Effector memory CD8-positive, alpha-beta T cell (primary cell): ENCODE measurements around the gene HECW1.

Experiments
- ATAC-seq: fragments of 150-1000 bp; cut with Tn5 transposase; replicated peaks from 2 replicates; pipeline ENCODE4 v1.10.0; 2021; ENCODE audit warnings: mild to moderate bottlenecking, moderate library complexity
- DNase-seq, 3 experiments: peaks; one replicate each; pipeline ENCODE4 v3.0.0; 2021
- H3K27ac Mint-ChIP-seq, 2 donors: one replicate each; pipeline ENCODE4 v1.8.0; 2022; ENCODE audit warnings: mild to moderate bottlenecking in 2 of 2, mixed read lengths in 2 of 2, moderate library complexity in 2 of 2
- H3K27me3 Mint-ChIP-seq, 2 donors: one replicate each; pipeline ENCODE4 v1.8.0; 2022; ENCODE audit warnings: mixed read lengths in 2 of 2
- H3K36me3 Mint-ChIP-seq: one replicate; pipeline ENCODE4 v1.8.0; 2022; ENCODE audit warnings: mild to moderate bottlenecking, moderate library complexity, mixed read lengths; ENCODE audit not compliant: insufficient read depth
- H3K4me1 Mint-ChIP-seq, 2 donors: one replicate each; pipeline ENCODE4 v1.8.0; 2022; ENCODE audit warnings: low read depth in 2 of 2, mixed read lengths in 2 of 2
- H3K4me3 Mint-ChIP-seq, 2 donors: one replicate each; pipeline ENCODE4 v1.8.0; 2022; ENCODE audit warnings: mild to moderate bottlenecking in 2 of 2, mixed read lengths in 2 of 2, moderate library complexity in 2 of 2
- H3K9me3 Mint-ChIP-seq, 2 donors: one replicate each; pipeline ENCODE4 v1.8.0; 2022; ENCODE audit warnings: mixed read lengths in 2 of 2

The HECW1 gene

DNA sequence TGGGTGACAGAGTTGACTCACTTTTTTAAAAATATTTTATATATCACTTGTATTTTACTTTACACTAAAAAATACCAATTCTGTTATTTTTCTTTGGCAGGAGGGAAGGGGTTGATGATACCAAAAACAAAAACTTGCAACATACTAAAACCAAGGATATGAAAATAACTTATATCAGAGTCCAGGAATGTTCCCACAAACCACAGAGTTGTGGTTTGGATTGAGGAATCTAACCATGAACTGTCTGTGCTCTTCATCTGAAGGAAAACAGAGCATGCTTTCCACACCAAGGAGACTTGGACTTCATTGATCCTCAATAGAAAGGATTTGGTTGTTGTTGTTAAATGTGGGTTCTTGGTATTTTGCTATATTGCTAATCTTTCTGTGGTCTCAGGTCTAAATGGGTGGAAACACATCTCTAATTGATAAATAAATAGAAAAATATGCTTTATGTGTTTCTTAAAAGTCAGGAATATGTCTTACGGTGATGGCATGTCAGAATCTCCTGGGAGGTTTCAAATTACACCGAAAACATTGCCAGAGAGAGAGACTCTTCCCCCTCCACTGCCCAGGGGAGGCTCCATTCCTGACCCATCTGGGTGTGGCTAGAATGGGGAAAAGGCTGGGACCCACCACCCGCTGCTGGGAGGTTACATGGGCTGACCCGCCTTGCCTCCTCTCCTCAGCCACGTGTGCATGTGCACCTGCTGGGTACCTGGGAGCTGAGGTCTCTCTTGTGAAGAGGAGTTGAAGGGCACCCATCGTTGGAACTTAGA lies 423.6 kb downstream of the HECW1 start:
- no peak for DNase-seq
- H3K27ac Mint-ChIP-seq, result no peak overlapping the region
- H3K9me3 Mint-ChIP-seq, result no peaks in the 10 kb centered on the region
- ATAC-seq, result no peak
- H3K4me3 Mint-ChIP-seq, result no peak overlapping the region
- H3K36me3 Mint-ChIP-seq, result no peaks in the 10 kb centered on the region
- peaks cover 0 to 24% of the 10 kb centered on the region in 2 donors for H3K27me3 Mint-ChIP-seq
- H3K4me1 Mint-ChIP-seq, result peaks cover 0 to 2% of the 10 kb centered on the region in 2 donors

DNA sequence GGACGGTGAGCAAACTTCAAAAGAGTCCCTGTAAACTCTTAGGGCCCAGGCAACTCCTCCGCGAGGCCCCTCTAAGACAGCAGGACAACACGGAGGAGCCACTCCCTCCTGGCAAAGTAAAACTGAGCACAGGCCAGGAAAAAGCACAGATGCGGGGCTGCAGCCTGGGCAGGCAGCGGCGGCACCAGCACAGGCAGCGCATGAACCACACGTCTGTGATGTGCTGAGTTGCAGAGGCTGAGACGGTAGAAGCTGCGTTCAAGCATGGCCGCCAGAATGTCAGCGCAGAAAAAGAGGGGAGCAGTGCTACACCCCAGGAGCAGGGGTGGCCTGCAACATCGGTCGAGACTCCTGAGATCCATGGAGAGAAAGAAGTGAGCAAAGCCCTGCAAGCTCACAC lies 424.3 kb downstream of the HECW1 start:
- Mint-ChIP-seq H3K27me3 (peaks cover 1 to 30% of the 10 kb centered on the region in 2 donors), H3K4me3 (no peak overlapping the region), H3K9me3 (no peaks in the 10 kb centered on the region), H3K36me3 (no peaks in the 10 kb centered on the region), H3K27ac (no peak overlapping the region), H3K4me1 (peaks cover 0 to 2% of the 10 kb centered on the region in 2 donors)
- ATAC-seq (no peak), DNase-seq (no peak)

DNA sequence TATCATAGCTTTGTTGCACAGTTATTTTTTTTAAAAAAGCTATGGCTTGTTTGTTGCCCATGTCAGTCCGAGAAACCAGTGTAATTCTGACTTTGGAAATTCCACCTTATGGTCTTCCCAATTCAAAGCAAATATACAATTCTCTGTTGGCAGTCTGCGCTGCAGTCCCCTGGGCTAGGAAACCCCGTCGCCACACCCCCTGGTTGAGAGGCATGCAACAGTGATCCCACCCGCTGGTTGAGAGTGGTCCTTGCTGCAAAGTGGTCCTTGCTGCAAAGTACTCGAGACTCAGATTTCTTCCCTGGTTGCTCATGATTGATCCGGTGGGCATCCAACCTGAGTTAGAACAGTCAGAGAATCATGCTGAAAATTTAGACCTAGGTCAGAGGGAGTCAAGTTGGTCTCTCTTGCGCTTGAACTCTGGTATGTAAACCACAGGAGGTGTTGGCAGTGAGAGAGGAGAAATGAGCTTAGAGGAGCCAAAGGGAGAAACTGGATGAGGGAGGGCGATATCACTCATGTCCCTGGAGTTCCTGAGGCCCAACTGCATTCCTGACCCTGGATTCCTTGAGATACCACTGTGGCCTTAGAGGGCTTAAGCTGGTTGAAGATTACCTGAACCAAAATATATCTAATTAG lies 425.4 kb downstream of the HECW1 start:
- no peak for DNase-seq
- no peak for ATAC-seq
- H3K27me3 Mint-ChIP-seq, result peaks cover 12 to 32% of the 10 kb centered on the region in 2 donors

GRCh38 chr7:43538404-43538771 lies 425.9 kb downstream of the HECW1 start:
- H3K4me3 Mint-ChIP-seq, result no peak overlapping the region
- no peaks in the 10 kb centered on the region for H3K9me3 Mint-ChIP-seq
- no peaks in the 10 kb centered on the region for H3K36me3 Mint-ChIP-seq
- no peak overlapping the region for H3K27ac Mint-ChIP-seq
- no peak for ATAC-seq
- peaks cover 13 to 35% of the 10 kb centered on the region in 2 donors for H3K27me3 Mint-ChIP-seq
- peaks cover 0 to 2% of the 10 kb centered on the region in 2 donors for H3K4me1 Mint-ChIP-seq
- DNase-seq, result no peak

More for the DNA sequence above, 425.4 kb downstream of the HECW1 start:
- H3K9me3 Mint-ChIP-seq, result no peaks in the 10 kb centered on the region
- no peaks in the 10 kb centered on the region for H3K36me3 Mint-ChIP-seq
- no peak overlapping the region for H3K4me3 Mint-ChIP-seq
- no peak overlapping the region for H3K27ac Mint-ChIP-seq
- peaks cover 0 to 2% of the 10 kb centered on the region in 2 donors for H3K4me1 Mint-ChIP-seq

- Mint-ChIP-seq H3K27ac (no peak overlapping the region), H3K9me3 (no peaks in the 10 kb centered on the region), H3K4me3 (no peak overlapping the region), H3K4me1 (no peaks in the 10 kb centered on the region), H3K36me3 (no peaks in the 10 kb centered on the region), H3K27me3 (peaks cover 13 to 41% of the 10 kb centered on the region in 2 donors)
- DNase-seq, result no peak
- ATAC-seq, result no peak
Measured at GRCh38 chr7:43540471-43540870, 428.0 kb downstream of the HECW1 start.

DNA sequence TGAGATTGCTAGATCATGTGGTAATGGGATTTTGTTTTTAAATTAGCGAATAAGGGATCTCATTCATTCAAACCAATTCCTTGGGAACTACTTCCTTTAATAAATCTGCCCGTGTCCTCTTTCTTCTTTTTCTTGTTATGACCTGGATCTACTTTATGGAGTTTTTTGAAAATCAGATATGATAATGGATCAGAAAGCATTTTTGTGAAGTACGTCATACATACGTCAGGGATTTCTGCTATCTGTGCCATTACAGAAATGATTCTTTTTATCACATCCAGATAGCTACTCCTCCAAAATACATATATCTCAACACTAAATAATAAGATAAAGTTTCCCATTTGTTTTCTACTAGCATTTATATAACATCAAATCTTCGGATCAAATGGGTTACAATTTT lies 430.3 kb downstream of the HECW1 start:
- no peak overlapping the region for H3K27ac Mint-ChIP-seq
- no peaks in the 10 kb centered on the region for H3K4me1 Mint-ChIP-seq
- no peak overlapping the region for H3K4me3 Mint-ChIP-seq
- no peak for ATAC-seq
- H3K36me3 Mint-ChIP-seq, result no peaks in the 10 kb centered on the region
- H3K9me3 Mint-ChIP-seq, result no peaks in the 10 kb centered on the region
- DNase-seq, result no peak
- peaks cover 29 to 53% of the 10 kb centered on the region in 2 donors for H3K27me3 Mint-ChIP-seq

DNA sequence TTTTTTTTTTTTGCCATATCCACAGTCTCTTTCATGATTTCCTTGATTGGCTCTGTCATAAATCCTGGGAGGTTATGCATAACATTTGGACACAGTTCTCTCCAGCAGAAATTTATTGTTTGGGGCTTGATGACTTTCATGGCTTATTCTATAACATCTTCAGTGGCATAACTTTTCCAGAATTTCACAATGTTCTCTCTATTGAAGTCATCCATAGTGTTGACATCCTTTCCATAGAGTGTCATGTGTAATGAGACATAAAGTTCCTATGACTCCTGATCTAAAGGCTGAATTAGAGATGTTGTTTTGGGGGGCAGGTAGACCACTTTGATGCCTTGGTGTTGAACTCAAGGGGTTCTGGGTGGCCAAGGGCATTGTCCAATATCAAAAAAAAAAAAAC lies 433.8 kb downstream of the HECW1 start:
- no peaks in the 10 kb centered on the region for H3K4me1 Mint-ChIP-seq
- ATAC-seq (no peak), DNase-seq (no peak)
- H3K27ac Mint-ChIP-seq, result no peak overlapping the region
- no peak overlapping the region for H3K4me3 Mint-ChIP-seq
- H3K9me3 Mint-ChIP-seq, result no peaks in the 10 kb centered on the region
- H3K27me3 Mint-ChIP-seq, result peaks cover 49 to 60% of the 10 kb centered on the region in 2 donors
- H3K36me3 Mint-ChIP-seq, result no peaks in the 10 kb centered on the region

GRCh38 chr7:43550427-43550826 lies 438.0 kb downstream of the HECW1 start:
- peaks cover 0 to 8% of the 10 kb centered on the region in 2 donors for H3K4me1 Mint-ChIP-seq
- ATAC-seq (no peak), DNase-seq (no peak)
- H3K27me3 Mint-ChIP-seq, result peaks cover 51 to 76% of the 10 kb centered on the region in 2 donors
- no peaks in the 10 kb centered on the region for H3K9me3 Mint-ChIP-seq
- H3K4me3 Mint-ChIP-seq, result no peak overlapping the region
- no peak overlapping the region for H3K27ac Mint-ChIP-seq
- no peaks in the 10 kb centered on the region for H3K36me3 Mint-ChIP-seq

GRCh38 chr7:43552122-43552521 lies 439.7 kb downstream of the HECW1 start:
- ATAC-seq, result no peak
- Mint-ChIP-seq H3K9me3 (no peaks in the 10 kb centered on the region), H3K4me1 (peaks cover 0 to 8% of the 10 kb centered on the region in 2 donors), H3K4me3 (no peak overlapping the region), H3K27ac (no peak overlapping the region), H3K36me3 (no peaks in the 10 kb centered on the region), H3K27me3 (peaks cover 44 to 69% of the 10 kb centered on the region in 2 donors)
- DNase-seq, result no peak

GRCh38 chr7:43553999-43554398 lies 441.6 kb downstream of the HECW1 start:
- no peak overlapping the region for H3K4me3 Mint-ChIP-seq
- ATAC-seq, result no peak
- H3K4me1 Mint-ChIP-seq, result peaks cover 0 to 8% of the 10 kb centered on the region in 2 donors

DNA sequence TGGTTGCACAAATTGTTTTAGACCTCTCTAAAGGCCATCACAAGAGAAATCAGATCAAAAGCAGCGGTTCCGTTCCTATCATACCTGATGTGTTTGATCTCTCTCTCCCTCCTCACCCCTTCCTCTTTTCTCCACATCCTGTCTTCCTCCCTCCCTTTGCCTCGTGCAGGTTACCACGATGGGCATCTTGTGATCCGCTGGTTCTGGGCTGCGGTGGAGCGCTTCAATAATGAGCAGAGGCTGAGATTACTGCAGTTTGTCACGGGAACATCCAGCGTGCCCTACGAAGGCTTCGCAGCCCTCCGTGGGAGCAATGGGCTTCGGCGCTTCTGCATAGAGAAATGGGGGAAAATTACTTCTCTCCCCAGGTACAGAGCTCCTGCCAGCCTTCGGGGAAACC lies 442.0 kb downstream of the HECW1 start:
- no peak overlapping the region for H3K4me3 Mint-ChIP-seq
- ATAC-seq (no peak), DNase-seq (no peak)

More at GRCh38 chr7:43553999-43554398, 441.6 kb downstream of the HECW1 start:
- no peaks in the 10 kb centered on the region for H3K9me3 Mint-ChIP-seq
- no peaks in the 10 kb centered on the region for H3K36me3 Mint-ChIP-seq
- no peak for DNase-seq
- no peak overlapping the region for H3K27ac Mint-ChIP-seq
- peaks cover 42 to 64% of the 10 kb centered on the region in 2 donors for H3K27me3 Mint-ChIP-seq

GRCh38 chr7:43557831-43558495 lies 445.5 kb downstream of the HECW1 start:
- peaks cover 38 to 57% of the 10 kb centered on the region in 2 donors for H3K27me3 Mint-ChIP-seq
- DNase-seq (no peak), ATAC-seq (no peak)
- no peaks in the 10 kb centered on the region for H3K9me3 Mint-ChIP-seq
- no peak overlapping the region for H3K4me3 Mint-ChIP-seq
- H3K27ac Mint-ChIP-seq, result no peak overlapping the region
- H3K4me1 Mint-ChIP-seq, result peaks cover 0 to 8% of the 10 kb centered on the region in 2 donors
- H3K36me3 Mint-ChIP-seq, result no peaks in the 10 kb centered on the region

More for the DNA sequence above, 442.0 kb downstream of the HECW1 start:
- Mint-ChIP-seq H3K27ac (no peak overlapping the region), H3K4me1 (peaks cover 0 to 8% of the 10 kb centered on the region in 2 donors), H3K27me3 (peaks cover 41 to 60% of the 10 kb centered on the region in 2 donors), H3K9me3 (no peaks in the 10 kb centered on the region), H3K36me3 (no peaks in the 10 kb centered on the region)

- Mint-ChIP-seq H3K27me3 (peaks cover 42 to 51% of the 10 kb centered on the region in 2 donors), H3K9me3 (no peaks in the 10 kb centered on the region), H3K27ac (no peak overlapping the region), H3K4me3 (no peak overlapping the region), H3K36me3 (no peaks in the 10 kb centered on the region), H3K4me1 (peaks cover 0 to 2% of the 10 kb centered on the region in 2 donors)
- no peak for ATAC-seq
- DNase-seq, result no peak
Measured at GRCh38 chr7:43559171-43559945, 446.9 kb downstream of the HECW1 start.
